ENCODE measurements around the gene TAS2R30. TPM values are rescaled to one million over a fixed set of nuclear protein-coding genes. Genes with fewer than 3 reads are reported as not detected.
A peak's percentile ranks its signal among the peaks of the same experiment; 100 is the strongest.

The TAS2R30 gene
- total RNA-seq, 1 experiment from 2014 or later: 1.4 TPM

GRCh38 chr12:11178250-11178649 lies 43.8 kb upstream of the TAS2R30 start (continued):
- no peak for TF ChIP-seq TCF7 (CRISPR knock-in tag; IDR thresholded peaks at IDR 0.05; ENCODE audit: low read depth)
- TF ChIP-seq TP53 (CRISPR knock-in tag; IDR thresholded peaks at IDR 0.05): no peak
- no peak for TF ChIP-seq KAT7 (CRISPR knock-in tag; IDR thresholded peaks at IDR 0.05; ENCODE audit: borderline replicate concordance)
- TF ChIP-seq EMX1 (CRISPR knock-in tag; IDR thresholded peaks at IDR 0.05): no peak

GRCh38 chr12:11174022-11174421 lies 39.6 kb upstream of the TAS2R30 start:
- H3K27ac Mint-ChIP-seq: no peak overlapping the region
- H3K4me3 Mint-ChIP-seq: no peak overlapping the region
- ChIA-PET CTCF (no interaction called here), POLR2A (no interaction called here)
- no peak for DNase-seq (ENCODE audit: low spot score)
- TF ChIP-seq GABPB1 (CRISPR knock-in tag; IDR thresholded peaks at IDR 0.05): peak; percentile 43; the same call in 1 of the 2 replicates
- TF ChIP-seq FOXP4 (CRISPR knock-in tag; IDR thresholded peaks at IDR 0.05): no peak
- H3K27me3 Mint-ChIP-seq (ENCODE audit: low read depth): no peaks in the 10 kb centered on the region
- no peaks in the 10 kb centered on the region for H3K9me3 Mint-ChIP-seq
- ATAC-seq: no peak
- H3K36me3 Mint-ChIP-seq: peaks cover 11% of the 10 kb centered on the region
- H3K4me1 Mint-ChIP-seq: peaks cover 43% of the 10 kb centered on the region

GRCh38 chr12:11171969-11172675 lies 37.7 kb upstream of the TAS2R30 start:
- Mint-ChIP-seq H3K4me1 (peaks cover 53% of the 10 kb centered on the region), H3K36me3 (peaks cover 22% of the 10 kb centered on the region), H3K27me3 (ENCODE audit: low read depth) (no peaks in the 10 kb centered on the region), H3K9me3 (no peaks in the 10 kb centered on the region), H3K27ac (peak overlapping the region; percentile 99), H3K4me3 (peak overlapping the region; percentile 98)
- POLR2A ChIA-PET: interaction anchor here (1.0 kb wide), 2 partner anchors 311 to 960 kb away, joined by 3 read pairs; partner anchors contain the start of gene GABARAPL1
- DNase-seq (ENCODE audit: low spot score) (no peak), ATAC-seq (no peak)
- TF ChIP-seq USF1 (CRISPR knock-in tag; IDR thresholded peaks at IDR 0.05): no peak
- TF ChIP-seq E2F5 (CRISPR knock-in tag; IDR thresholded peaks at IDR 0.05): no peak
- TF ChIP-seq TCF7 (CRISPR knock-in tag; IDR thresholded peaks at IDR 0.05; ENCODE audit: low read depth): no peak
- no peak for TF ChIP-seq ERG (CRISPR knock-in tag; IDR thresholded peaks at IDR 0.05)
- TF ChIP-seq MYBL2 (CRISPR knock-in tag; IDR thresholded peaks at IDR 0.05): no peak
- no peak for TF ChIP-seq SMAD3 (CRISPR knock-in tag; IDR thresholded peaks at IDR 0.05; ENCODE audit: borderline replicate concordance)
- TF ChIP-seq NR2C2 (CRISPR knock-in tag; IDR thresholded peaks at IDR 0.05): no peak
- no peak for TF ChIP-seq ELF4 (CRISPR knock-in tag; IDR thresholded peaks at IDR 0.05; ENCODE audit: low read depth)
- TF ChIP-seq MAX (CRISPR knock-in tag; IDR thresholded peaks at IDR 0.05): no peak
- TF ChIP-seq SMAD4 (CRISPR knock-in tag; IDR thresholded peaks at IDR 0.05): no peak
- no peak for TF ChIP-seq IRF2 (CRISPR knock-in tag; IDR thresholded peaks at IDR 0.05; ENCODE audit: borderline replicate concordance, low read depth)
- no peak for TF ChIP-seq TEAD4 (CRISPR knock-in tag; IDR thresholded peaks at IDR 0.05)
- no peak for TF ChIP-seq ZNF263 (CRISPR knock-in tag; IDR thresholded peaks at IDR 0.05; ENCODE audit: low read depth)
- no peak for TF ChIP-seq PRRX2 (CRISPR knock-in tag; IDR thresholded peaks at IDR 0.05)
- no peak for TF ChIP-seq ZNF671 (CRISPR knock-in tag; IDR thresholded peaks at IDR 0.05)
- no peak for TF ChIP-seq ZNF232 (CRISPR knock-in tag; IDR thresholded peaks at IDR 0.05)
- no peak for TF ChIP-seq ZMAT4 (CRISPR knock-in tag; IDR thresholded peaks at IDR 0.05)
- CTCF ChIA-PET: interaction anchor here (1.1 to 2.1 kb wide), 4 partner anchors 28 to 401 kb away, joined by 5 to 18 read pairs (median 8); no protein-coding TSS in a partner anchor
